Fibroblast of skin of left biceps (primary cell): ENCODE data around the gene ACTN2.

Experiments
- DNase-seq, 2 experiments: peaks; one replicate each; pipeline ENCODE4 v3.0.0-alpha.2; 2013; ENCODE audit warnings: low read depth in 2 of 2

Gene ACTN2

GRCh38 chr1:236773919-236774318, 87.6 kb downstream of the ACTN2 start:
- no peak for DNase-seq

- no peak for DNase-seq
Measured at GRCh38 chr1:236774926-236775325, 88.6 kb downstream of the ACTN2 start.

- no peak for DNase-seq
Measured at GRCh38 chr1:236779312-236779711, 93.0 kb downstream of the ACTN2 start.

- no peak for DNase-seq
Measured at GRCh38 chr1:236785477-236785876, 99.2 kb downstream of the ACTN2 start.

GRCh38 chr1:236786453-236786852, 100.2 kb downstream of the ACTN2 start:
- DNase-seq = no peak

GRCh38 chr1:236794585-236795034, 108.3 kb downstream of the ACTN2 start:
- DNase-seq = no peak

GRCh38 chr1:236795035-236795756, 108.9 kb downstream of the ACTN2 start, which contains the start of gene MTR:
MTR (plus strand) TSS chr1:236795292; CDS start chr1:236795704, 412 bp downstream.
- peak; percentile 95 for DNase-seq

- DNase-seq = peak in 1 of 2 experiments; percentile 8
Measured at GRCh38 chr1:236795757-236796667, 109.7 kb downstream of the ACTN2 start.

- DNase-seq = no peak
Measured at GRCh38 chr1:236799001-236799400, 112.7 kb downstream of the ACTN2 start.

GRCh38 chr1:236800002-236800620, 113.8 kb downstream of the ACTN2 start:
- no peak for DNase-seq

GRCh38 chr1:236800623-236801022, 114.3 kb downstream of the ACTN2 start:
- no peak for DNase-seq

GRCh38 chr1:236802264-236802663, 116.0 kb downstream of the ACTN2 start:
- no peak for DNase-seq

- no peak for DNase-seq
Measured at GRCh38 chr1:236806634-236807033, 120.3 kb downstream of the ACTN2 start.

GRCh38 chr1:236808005-236808404, 121.7 kb downstream of the ACTN2 start:
- DNase-seq = no peak

- DNase-seq = no peak
Measured at GRCh38 chr1:236808564-236809130, 122.3 kb downstream of the ACTN2 start.

- DNase-seq = no peak
Measured at GRCh38 chr1:236809148-236809547, 122.8 kb downstream of the ACTN2 start.

GRCh38 chr1:236810018-236810417, 123.7 kb downstream of the ACTN2 start:
- DNase-seq = no peak

GRCh38 chr1:236812334-236813030, 126.2 kb downstream of the ACTN2 start:
- DNase-seq = no peak
